Rectal smooth muscle tissue (tissue), 1 donor: ENCODE measurements around the gene PEX11A.
A peak's percentile ranks its signal among the peaks of the same experiment; 100 is the strongest.

Source experiments
- H3K27ac ChIP-seq: one replicate; pipeline ENCODE4 v1.7.0; 2013; ENCODE audit warnings: low read depth, low read length, inconsistent platforms
- H3K27me3 ChIP-seq: one replicate; pipeline ENCODE4 v1.7.0; 2013; ENCODE audit warnings: low read length; ENCODE audit not compliant: control insufficient read depth, insufficient read depth
- H3K36me3 ChIP-seq: one replicate; pipeline ENCODE4 v1.7.0; 2013; ENCODE audit warnings: low read length; ENCODE audit not compliant: control insufficient read depth, insufficient read depth
- H3K4me1 ChIP-seq: one replicate; pipeline ENCODE4 v1.7.0; 2013; ENCODE audit warnings: low read length; ENCODE audit not compliant: control insufficient read depth, insufficient read depth
- H3K4me3 ChIP-seq: one replicate; pipeline ENCODE4 v1.7.0; 2013; ENCODE audit warnings: low read length
- H3K9ac ChIP-seq: one replicate; pipeline ENCODE4 v1.7.0; 2013; ENCODE audit warnings: low read length

The PEX11A gene

GRCh38 chr15:89649716-89650115 lies 40.8 kb downstream of the PEX11A start:
- peaks cover 5% of the 10 kb centered on the region for H3K4me1 ChIP-seq
- H3K27me3 ChIP-seq: no peaks in the 10 kb centered on the region
- H3K9ac ChIP-seq: no peak overlapping the region
- H3K4me3 ChIP-seq: no peak overlapping the region
- no peaks in the 10 kb centered on the region for H3K36me3 ChIP-seq
- no peak overlapping the region for H3K27ac ChIP-seq

- no peaks in the 10 kb centered on the region for H3K36me3 ChIP-seq
- H3K4me3 ChIP-seq: no peak overlapping the region
- H3K27me3 ChIP-seq: no peaks in the 10 kb centered on the region
- no peak overlapping the region for H3K27ac ChIP-seq
- no peaks in the 10 kb centered on the region for H3K4me1 ChIP-seq
- no peak overlapping the region for H3K9ac ChIP-seq
Measured at GRCh38 chr15:89649013-89649625, 41.4 kb downstream of the PEX11A start.

GRCh38 chr15:89648106-89649012 lies 42.2 kb downstream of the PEX11A start:
- H3K36me3 ChIP-seq: no peaks in the 10 kb centered on the region
- H3K9ac ChIP-seq: no peak overlapping the region
- H3K4me1 ChIP-seq: no peaks in the 10 kb centered on the region
- no peak overlapping the region for H3K27ac ChIP-seq
- no peaks in the 10 kb centered on the region for H3K27me3 ChIP-seq
- no peak overlapping the region for H3K4me3 ChIP-seq

DNA sequence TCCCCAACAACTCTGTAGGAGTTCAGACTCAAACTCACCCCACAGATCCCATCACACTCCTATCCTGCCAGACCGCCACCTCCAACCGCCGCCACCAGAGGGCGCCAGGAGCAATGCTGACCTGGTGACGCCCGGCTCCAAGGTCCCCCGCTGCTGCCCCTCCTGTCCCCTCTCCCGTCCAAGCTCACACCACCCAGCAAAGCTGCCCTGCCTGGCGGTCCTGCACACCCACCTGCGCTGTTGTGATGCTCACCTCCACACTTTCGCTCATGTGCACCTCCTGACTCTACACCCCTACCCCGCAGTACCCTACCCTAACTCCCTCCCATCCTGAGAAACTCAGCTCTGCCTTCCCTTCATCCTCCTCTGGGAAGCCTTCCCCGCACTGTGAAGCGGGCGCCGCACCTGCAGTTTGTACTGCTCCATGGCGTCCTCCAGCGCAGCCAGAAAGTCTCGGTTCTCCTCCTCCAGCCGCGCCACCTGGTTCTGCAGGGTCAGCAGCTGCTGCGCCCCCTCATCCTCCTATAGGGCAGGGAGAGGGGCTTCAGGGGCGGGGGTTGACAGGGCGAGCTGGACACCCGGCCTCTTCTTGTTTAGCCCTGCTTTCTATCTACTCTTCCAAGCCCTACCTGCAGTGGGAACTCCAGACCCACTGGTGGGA lies 43.2 kb downstream of the PEX11A start:
- no peaks in the 10 kb centered on the region for H3K4me1 ChIP-seq
- H3K36me3 ChIP-seq: no peaks in the 10 kb centered on the region
- no peak overlapping the region for H3K27ac ChIP-seq
- H3K9ac ChIP-seq: no peak overlapping the region
- peak overlapping the region; percentile 34 for H3K4me3 ChIP-seq
- no peaks in the 10 kb centered on the region for H3K27me3 ChIP-seq

DNA sequence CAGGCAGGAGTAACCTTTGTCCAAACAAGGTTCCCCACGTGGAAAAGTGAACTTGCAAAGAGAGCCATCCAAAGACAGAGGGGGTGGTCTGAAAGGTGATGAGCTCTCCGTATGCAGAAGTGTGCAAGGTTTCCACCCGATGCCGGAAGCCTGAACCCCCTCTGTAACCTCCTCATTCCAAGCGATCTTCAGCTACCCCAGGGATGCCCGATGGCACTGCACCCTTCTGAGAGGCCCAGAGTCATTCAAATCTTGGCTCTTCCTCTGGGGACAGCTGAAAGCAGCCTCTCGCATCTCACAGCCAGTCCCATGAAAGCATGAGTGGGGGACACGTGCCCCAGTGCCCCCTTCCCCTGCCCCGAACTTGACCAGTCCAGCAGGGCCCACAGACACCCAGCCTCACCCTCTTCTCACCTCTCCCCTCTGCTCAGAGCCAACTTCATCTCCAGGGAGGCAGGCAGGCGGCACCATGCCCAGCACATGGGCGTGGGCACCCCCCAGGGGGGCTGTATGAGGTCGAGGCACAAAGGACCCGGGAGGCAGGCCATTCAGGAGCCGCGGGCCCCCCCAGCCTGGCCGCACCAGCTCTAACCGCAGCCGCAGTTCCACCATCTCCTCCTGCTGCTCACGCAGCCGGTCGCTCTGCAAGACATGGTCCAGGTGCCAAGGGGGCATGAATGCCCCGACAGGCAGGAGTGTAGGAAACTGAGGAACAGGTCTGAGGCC lies 44.0 kb downstream of the PEX11A start:
- H3K36me3 ChIP-seq: no peaks in the 10 kb centered on the region
- H3K27me3 ChIP-seq: no peaks in the 10 kb centered on the region
- H3K9ac ChIP-seq: no peak overlapping the region

DNA sequence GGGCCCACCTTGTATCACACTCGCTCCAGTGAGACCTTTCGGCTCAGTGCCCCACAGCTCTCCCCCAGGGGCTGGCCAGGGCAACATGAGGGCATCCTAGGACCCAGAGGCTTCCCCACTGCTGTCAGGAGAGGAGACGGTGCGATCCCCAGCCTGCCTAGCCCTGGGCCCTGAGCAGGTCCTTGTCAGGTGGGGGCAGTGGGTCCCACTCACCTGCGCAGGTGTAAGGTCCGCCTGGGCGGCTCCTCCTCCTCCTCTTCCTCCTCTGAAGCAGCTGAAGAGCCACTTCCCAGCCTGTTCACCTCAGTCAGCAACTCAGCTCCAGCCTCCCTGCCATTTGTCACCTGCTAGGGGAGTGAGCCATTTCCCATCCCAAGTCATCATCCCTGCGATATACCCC lies 44.9 kb downstream of the PEX11A start:
- H3K4me3 ChIP-seq: no peak overlapping the region
- no peaks in the 10 kb centered on the region for H3K4me1 ChIP-seq
- H3K27me3 ChIP-seq: no peaks in the 10 kb centered on the region
- H3K36me3 ChIP-seq: no peaks in the 10 kb centered on the region
- H3K27ac ChIP-seq: no peak overlapping the region
- no peak overlapping the region for H3K9ac ChIP-seq

More for the DNA sequence above, 44.0 kb downstream of the PEX11A start:
- Histone ChIP-seq H3K4me3 (no peak overlapping the region), H3K4me1 (no peaks in the 10 kb centered on the region), H3K27ac (no peak overlapping the region)

GRCh38 chr15:89642106-89642505 lies 48.4 kb downstream of the PEX11A start:
- Histone ChIP-seq H3K4me1 (no peaks in the 10 kb centered on the region), H3K4me3 (no peak overlapping the region), H3K36me3 (no peaks in the 10 kb centered on the region), H3K9ac (no peak overlapping the region), H3K27me3 (no peaks in the 10 kb centered on the region), H3K27ac (no peak overlapping the region)

- Histone ChIP-seq H3K4me3 (no peak overlapping the region), H3K27ac (no peak overlapping the region), H3K4me1 (no peaks in the 10 kb centered on the region), H3K27me3 (no peaks in the 10 kb centered on the region), H3K36me3 (no peaks in the 10 kb centered on the region), H3K9ac (no peak overlapping the region)
Measured at GRCh38 chr15:89641053-89641452, 49.5 kb downstream of the PEX11A start.

DNA sequence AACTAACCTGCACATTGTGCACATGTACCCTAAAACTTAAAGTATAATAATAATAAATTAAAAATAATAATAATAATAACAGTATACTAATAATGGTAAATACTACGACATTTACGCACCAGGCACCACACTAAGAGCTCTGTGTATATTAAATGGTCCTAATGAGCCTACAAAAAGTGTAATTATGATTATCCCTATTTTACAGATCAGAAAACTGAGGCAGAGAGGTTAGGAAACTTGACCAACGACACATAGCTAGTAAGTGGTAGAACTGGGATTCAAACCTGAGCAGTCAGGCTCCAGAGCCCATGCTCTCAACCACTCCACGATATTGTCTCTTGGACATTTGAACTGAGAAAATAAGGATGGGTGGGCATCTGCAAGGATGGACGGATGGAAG lies 50.3 kb downstream of the PEX11A start:
- no peaks in the 10 kb centered on the region for H3K4me1 ChIP-seq
- no peaks in the 10 kb centered on the region for H3K36me3 ChIP-seq
- no peak overlapping the region for H3K4me3 ChIP-seq
- no peaks in the 10 kb centered on the region for H3K27me3 ChIP-seq
- H3K9ac ChIP-seq: no peak overlapping the region
- no peak overlapping the region for H3K27ac ChIP-seq

- Histone ChIP-seq H3K4me1 (no peaks in the 10 kb centered on the region), H3K9ac (no peak overlapping the region), H3K4me3 (no peak overlapping the region), H3K36me3 (peaks cover 2% of the 10 kb centered on the region), H3K27me3 (no peaks in the 10 kb centered on the region), H3K27ac (no peak overlapping the region)
Measured at GRCh38 chr15:89633585-89633984, 57.0 kb downstream of the PEX11A start.

DNA sequence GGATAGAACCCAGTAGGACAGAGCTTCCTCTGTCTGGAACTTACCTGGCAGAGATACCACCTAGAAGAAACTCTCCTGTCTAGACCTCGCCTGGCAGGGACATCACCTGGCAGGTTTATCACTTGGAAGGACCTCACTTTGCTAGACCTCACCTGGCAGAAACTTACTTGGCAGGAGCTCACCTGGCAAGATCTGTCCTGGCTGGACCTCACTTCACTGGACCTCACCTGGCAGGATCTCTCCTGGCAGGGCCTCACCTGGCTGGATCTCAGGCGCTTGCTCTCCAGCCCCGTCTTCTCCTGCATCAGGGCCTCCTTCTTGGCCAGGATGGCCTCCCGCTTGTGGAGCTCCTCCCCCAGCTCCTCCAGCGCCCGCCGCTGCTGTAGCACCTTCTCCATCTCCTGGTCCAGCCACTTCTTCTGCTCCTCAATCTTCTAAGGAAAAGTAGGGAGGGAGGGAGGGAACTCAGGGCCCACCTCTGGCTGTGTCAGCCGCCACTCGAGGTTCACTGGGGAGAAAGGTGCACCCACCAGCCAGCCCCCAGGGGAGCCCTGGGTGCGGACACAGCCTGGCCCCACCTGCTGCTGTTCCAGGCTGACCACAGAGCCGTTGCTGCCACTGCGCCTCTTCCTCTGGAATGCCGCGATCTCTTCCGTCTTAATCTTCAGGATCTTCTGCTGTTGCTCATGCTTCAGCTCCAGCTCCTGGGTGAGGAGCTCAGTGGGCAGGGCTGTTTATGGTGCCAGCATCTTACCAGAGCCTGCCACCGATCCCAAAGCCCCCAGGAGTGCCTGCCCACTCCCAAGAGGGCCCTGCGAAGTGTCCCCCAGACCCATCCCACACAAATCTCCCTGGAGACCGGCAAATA lies 57.8 kb downstream of the PEX11A start:
- H3K4me3 ChIP-seq: no peak overlapping the region
- H3K9ac ChIP-seq: no peak overlapping the region
- no peak overlapping the region for H3K27ac ChIP-seq
- peaks cover 2% of the 10 kb centered on the region for H3K36me3 ChIP-seq
- no peaks in the 10 kb centered on the region for H3K4me1 ChIP-seq
- no peaks in the 10 kb centered on the region for H3K27me3 ChIP-seq
